IPS-18c (cell line): Measurements from ENCODE around the gene CNTNAP2.

Source experiments
- H3K4me3 ChIP-seq: 2 replicates; pipeline ENCODE4 v1.7.0; 2013; ENCODE audit warnings: low read depth, mild to moderate bottlenecking, low read length, moderate library complexity; ENCODE audit not compliant: insufficient read depth
- H3K9me3 ChIP-seq: one replicate; pipeline ENCODE4 v1.6.1; 2013; ENCODE audit warnings: mild to moderate bottlenecking, low read length, moderate library complexity; ENCODE audit not compliant: control insufficient read depth, insufficient read depth

Gene CNTNAP2

GRCh38 chr7:148104136-148104716 lies 1987.6 kb downstream of the CNTNAP2 start:
- Histone ChIP-seq H3K9me3 (no peaks in the 10 kb centered on the region), H3K4me3 (no peak overlapping the region)

DNA sequence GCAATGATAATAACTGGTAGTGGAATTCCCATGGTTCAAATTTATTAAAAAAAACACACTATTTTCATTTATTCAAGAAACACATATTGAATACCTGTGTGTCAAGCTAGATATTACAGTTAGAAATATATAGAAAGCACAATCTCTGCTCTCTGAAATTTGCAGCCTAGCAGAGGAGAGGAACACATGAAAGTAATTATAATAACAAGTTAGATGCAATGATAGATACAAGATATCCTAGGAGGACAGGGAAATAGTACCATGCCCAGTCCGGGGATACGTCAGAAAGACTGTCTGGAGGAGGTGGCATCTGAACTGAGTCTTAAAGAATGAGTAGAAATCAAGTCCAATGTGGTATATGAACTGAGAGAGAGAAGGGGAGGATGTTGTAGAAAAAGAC lies 1988.3 kb downstream of the CNTNAP2 start:
- Histone ChIP-seq H3K9me3 (no peaks in the 10 kb centered on the region), H3K4me3 (no peak overlapping the region)

DNA sequence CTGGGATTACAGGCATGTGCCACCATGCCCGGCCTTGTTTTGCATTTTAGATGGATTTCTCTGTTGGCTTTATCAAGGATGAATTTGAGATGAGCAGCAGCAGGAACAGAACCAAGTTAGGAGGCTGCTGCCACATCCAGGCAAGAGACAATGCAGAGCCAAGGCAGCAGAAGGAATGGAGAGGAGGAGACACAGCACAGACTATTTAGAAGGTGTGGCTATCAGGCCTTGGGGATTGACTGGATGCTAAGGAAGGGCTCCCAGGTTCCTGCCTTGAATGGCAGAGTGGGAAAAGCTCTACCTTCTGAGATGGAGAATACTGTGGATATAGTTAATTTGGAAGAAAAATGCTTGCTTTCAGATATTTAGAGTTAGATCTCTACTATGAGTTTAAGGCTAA lies 1989.3 kb downstream of the CNTNAP2 start:
- H3K4me3 ChIP-seq, result no peak overlapping the region
- H3K9me3 ChIP-seq, result no peaks in the 10 kb centered on the region

DNA sequence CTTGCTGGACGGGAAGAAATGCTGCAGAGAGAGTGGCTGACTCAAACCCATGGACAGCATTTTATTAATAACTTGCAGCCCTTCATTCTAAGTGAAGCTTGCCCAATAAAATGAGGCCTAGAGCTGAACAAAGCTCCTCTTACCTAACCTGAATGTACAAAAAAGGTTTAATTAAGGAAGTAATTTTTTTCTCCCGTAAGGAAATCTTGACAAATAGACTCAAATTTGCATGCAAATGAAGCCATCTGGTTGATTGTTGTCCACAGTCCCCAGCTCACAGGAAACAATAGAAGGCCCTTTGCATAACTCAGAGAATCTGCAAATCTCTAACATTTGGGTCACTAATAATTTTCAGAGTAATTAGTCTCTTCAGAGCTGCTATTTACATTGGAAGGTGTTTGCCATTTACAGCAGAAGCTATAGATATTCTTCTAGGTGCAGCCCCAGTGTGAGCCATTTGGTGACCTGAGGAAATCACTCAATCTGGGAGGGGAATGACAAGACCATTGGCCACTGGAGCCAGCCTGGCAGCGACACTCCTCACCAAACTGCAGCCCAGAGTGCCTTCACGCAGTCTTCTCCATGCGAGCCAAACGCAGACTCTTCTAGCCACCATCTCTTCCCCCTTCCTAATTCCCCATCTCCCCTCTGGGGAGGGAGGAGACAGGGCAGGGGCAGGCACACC lies 1991.0 kb downstream of the CNTNAP2 start:
- H3K9me3 ChIP-seq, result no peaks in the 10 kb centered on the region

GRCh38 chr7:148108381-148108780 lies 1991.8 kb downstream of the CNTNAP2 start:
- H3K9me3 ChIP-seq, result no peaks in the 10 kb centered on the region

More for the DNA sequence above, 1991.0 kb downstream of the CNTNAP2 start:
- H3K4me3 ChIP-seq, result no peak overlapping the region

DNA sequence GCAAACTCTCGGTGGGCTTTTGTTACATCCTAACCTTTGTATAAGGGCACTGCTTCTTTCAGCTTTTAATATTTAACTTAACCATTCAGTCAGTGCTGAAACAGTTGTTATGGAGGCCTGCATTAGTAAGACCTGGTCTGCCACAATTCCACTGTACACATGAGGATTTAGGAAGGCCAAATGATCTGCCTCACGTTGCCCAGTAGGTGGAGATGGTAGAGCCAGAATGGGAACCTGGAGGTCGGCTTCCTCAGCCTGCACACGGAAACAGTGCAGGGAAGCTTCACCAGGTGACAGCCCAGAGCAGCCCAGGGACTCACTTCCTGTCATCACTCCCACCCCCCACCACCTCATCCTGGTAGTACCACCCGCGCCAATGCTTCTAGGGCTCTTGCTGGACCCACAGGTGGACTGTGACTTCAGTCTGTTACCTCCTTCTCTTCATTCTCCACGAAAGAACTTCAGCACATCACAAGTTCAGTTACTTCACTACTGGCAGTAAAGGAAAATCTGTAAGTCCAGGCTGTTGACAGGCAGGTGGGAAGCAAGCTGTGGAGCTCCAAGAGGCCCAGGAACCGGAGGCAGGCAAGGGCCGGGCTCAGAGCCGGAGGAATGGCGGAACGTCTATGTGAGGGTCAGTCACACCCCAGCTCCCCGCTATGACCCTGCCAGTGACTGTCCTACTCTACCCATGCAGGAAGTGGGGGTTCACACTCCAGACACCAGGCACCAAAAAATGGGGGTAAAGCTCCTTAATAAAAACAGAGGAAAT lies 1993.7 kb downstream of the CNTNAP2 start:
- Histone ChIP-seq H3K9me3 (no peaks in the 10 kb centered on the region), H3K4me3 (no peak overlapping the region)

More at GRCh38 chr7:148108381-148108780, 1991.8 kb downstream of the CNTNAP2 start:
- H3K4me3 ChIP-seq, result no peak overlapping the region

DNA sequence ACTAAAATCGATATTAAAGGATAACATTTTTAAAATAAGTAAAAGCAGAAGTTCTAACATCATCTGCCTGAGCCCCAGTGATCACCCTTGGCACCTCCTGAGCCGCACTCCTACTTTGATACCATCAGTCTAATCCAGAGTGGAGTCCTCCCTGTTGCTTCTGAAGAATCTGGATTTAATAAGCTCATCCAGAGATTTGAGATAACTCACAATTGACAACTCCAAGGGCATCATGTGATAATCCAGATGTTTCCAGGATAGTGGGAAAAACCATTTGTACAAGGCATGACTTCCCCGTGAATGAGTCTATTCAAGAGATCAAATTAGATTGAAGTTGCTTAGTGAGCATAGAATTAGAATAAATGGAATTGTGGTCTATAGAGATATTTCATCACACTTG lies 1998.2 kb downstream of the CNTNAP2 start:
- Histone ChIP-seq H3K4me3 (no peak overlapping the region), H3K9me3 (no peaks in the 10 kb centered on the region)

DNA sequence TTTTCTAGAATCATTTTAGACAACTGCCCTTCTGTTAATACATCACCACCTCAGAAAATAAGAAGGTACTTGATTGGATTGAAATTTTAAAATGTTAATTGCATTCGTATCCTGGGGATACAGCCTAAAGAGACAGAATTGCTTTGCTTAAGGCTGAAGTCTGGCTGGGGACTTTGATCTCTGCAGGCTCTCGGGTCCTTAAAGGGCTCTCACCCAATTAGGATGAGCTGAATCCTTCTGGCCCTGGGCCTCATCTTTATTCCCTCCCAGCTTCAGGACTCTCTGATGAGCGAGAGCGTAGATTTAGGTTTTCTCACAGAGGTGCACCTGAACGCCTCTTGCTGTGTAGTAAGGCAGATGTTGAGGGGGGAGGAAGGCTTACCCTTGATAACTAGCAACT lies 1998.7 kb downstream of the CNTNAP2 start:
- H3K4me3 ChIP-seq, result no peak overlapping the region

GRCh38 chr7:148116195-148116594 lies 1999.6 kb downstream of the CNTNAP2 start:
- H3K9me3 ChIP-seq, result no peaks in the 10 kb centered on the region
- no peak overlapping the region for H3K4me3 ChIP-seq

More for the DNA sequence above, 1998.7 kb downstream of the CNTNAP2 start:
- no peaks in the 10 kb centered on the region for H3K9me3 ChIP-seq

- no peak overlapping the region for H3K4me3 ChIP-seq
- no peaks in the 10 kb centered on the region for H3K9me3 ChIP-seq
These were observed 2000.3 kb downstream of the CNTNAP2 start for GRCh38 chr7:148116829-148117403.

GRCh38 chr7:148118371-148118770 lies 2001.8 kb downstream of the CNTNAP2 start:
- H3K9me3 ChIP-seq, result no peaks in the 10 kb centered on the region
- no peak overlapping the region for H3K4me3 ChIP-seq

- Histone ChIP-seq H3K4me3 (no peak overlapping the region), H3K9me3 (no peaks in the 10 kb centered on the region)
These were observed 2004.8 kb downstream of the CNTNAP2 start for GRCh38 chr7:148121401-148121800.

GRCh38 chr7:148121847-148122246 lies 2005.2 kb downstream of the CNTNAP2 start:
- H3K9me3 ChIP-seq, result no peaks in the 10 kb centered on the region
- H3K4me3 ChIP-seq, result no peak overlapping the region

DNA sequence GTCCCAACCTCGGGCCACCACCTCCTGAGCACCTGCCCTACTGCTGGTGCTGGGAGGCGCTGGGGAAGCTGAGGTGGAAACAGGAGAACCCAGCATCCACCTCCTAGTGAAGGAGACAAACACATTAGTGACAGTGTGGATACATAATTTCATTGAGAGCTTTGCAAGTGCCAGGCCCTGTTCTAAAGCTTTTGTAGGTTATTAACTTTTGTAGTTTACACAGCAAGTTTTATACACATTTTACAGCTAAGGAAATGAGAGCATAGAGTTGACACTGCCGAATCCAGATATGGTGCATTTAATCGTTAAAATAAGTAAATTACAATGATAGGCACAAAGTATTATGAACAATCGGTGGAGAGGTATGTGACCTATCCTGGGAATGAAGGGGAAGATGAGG lies 2007.9 kb downstream of the CNTNAP2 start:
- Histone ChIP-seq H3K9me3 (no peaks in the 10 kb centered on the region), H3K4me3 (no peak overlapping the region)

GRCh38 chr7:148127374-148127773 lies 2010.8 kb downstream of the CNTNAP2 start:
- H3K4me3 ChIP-seq, result no peak overlapping the region

DNA sequence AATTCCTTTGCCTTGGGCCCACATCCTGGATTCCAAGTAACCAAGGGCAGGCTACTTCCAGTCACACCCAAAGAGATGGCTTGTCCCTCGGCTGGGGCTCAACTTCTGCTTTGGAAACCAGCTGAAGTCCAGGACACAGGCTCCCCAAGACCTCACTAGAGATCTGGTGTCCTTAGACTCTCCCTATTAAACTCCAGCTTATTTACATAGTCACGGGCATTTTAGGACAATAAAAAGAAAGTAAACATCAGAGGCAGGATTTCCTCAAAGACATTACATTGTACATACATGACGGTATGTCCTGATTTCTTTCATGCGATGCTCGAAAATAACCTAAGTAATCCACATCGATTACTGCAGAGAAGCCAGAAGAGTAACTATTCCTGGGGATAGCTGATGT lies 2012.4 kb downstream of the CNTNAP2 start:
- Histone ChIP-seq H3K4me3 (no peak overlapping the region), H3K9me3 (no peaks in the 10 kb centered on the region)

More at GRCh38 chr7:148127374-148127773, 2010.8 kb downstream of the CNTNAP2 start:
- no peaks in the 10 kb centered on the region for H3K9me3 ChIP-seq

DNA sequence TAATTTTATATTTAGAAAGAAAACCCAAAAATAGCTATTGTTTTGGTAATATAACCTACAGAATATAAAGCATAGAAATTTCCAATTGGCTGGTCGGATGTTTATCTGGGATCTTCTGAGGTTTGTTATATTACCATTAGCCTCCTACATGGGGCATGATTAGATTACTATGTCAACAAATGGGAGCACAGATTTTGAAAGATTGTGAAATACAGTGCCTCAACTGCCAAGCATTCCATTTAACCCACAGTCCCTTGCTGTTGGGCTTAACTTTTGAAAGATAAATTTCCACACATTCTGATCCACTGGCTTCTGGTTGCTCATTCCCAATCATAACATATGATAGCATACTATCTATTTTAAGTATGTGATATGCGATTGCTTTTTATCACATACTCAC lies 2018.5 kb downstream of the CNTNAP2 start:
- no peak overlapping the region for H3K4me3 ChIP-seq
- peaks cover 2% of the 10 kb centered on the region for H3K9me3 ChIP-seq

DNA sequence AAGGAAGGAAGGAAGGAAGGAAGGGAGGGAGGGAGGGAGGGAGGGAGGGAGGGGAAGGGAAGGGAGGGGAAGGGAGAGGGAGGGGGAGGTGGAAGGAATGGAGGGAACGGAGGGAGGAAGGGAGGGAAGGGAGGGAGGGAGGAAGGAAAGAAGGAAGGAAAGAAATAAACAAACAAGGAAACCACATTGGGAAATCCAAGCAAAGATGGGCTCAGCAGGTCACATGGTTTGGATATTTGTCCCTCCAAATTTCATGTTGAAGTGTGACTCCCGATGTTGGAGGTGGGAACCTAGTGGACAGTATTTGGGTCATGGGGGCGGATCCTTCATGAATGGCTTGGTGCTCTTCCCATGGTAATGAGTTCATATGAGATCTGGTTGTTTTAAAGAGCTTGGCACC lies 2019.4 kb downstream of the CNTNAP2 start:
- H3K9me3 ChIP-seq, result peaks cover 2% of the 10 kb centered on the region
- no peak overlapping the region for H3K4me3 ChIP-seq
